Measurements from ENCODE around the gene MSI2. TPM values are rescaled to one million over a fixed set of nuclear protein-coding genes. Genes with fewer than 3 reads are reported as not detected.

Gene MSI2
- total and polyA plus RNA-seq, 9 of the 15 experiments (the other 6 are each of a cell fraction or from before 2014, with no cell fraction given), result 4.6 to 61.8 (median 42.4) TPM

DNA sequence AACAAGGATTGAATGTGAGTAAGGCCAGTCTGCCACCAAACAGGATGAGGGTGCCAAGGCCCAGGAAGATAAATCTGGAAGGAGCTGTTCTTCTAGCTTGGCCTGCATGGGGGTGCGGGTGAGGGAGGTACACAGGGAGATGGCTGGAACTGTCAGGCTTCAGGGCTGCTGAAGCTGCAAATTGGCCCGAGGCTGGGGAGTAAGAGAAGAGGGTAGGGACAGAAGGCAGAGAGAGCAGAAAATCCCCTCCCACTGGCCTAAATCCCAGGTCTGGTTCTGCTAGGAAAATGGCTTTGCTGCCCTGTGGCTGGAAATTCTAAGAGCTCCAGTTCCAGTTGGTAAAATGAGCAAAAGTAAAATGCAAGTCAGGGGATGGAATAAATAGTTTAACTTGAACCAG lies 400.9 kb downstream of the MSI2 start:
- H3K9me3 ChIP-seq (replicated peaks; ENCODE audit: control insufficient read depth, insufficient read depth, low read depth, low read length), result no peaks in the 10 kb centered on the region
- H3K4me3 ChIP-seq, result no peak overlapping the region
- H3K27ac ChIP-seq (ENCODE audit: extremely low read depth, low read depth, low read length), result no peak overlapping the region
- ChIA-PET POLR2A (no interaction called here), CTCF (ENCODE audit: low intra/inter-chr PET ratio) (no interaction called here)
- H4K20me1 ChIP-seq (replicated peaks; ENCODE audit: control insufficient read depth, insufficient read depth, low read length), result no peaks in the 10 kb centered on the region
- H3K9ac ChIP-seq (ENCODE audit: insufficient read depth in 1 of 2, low read depth in 2 of 2, low read length in 2 of 2), result no peak overlapping the region
- no peaks in the 10 kb centered on the region; the same call in 2 of the 3 replicates for H3K36me3 ChIP-seq (ENCODE audit: control insufficient read depth, insufficient read depth, low read length)
- no TSS peak for BruUV-seq (replicated peaks)
- H3K9me1 ChIP-seq (ENCODE audit: control insufficient read depth, insufficient read depth, low read length), result no peaks in the 10 kb centered on the region
- no peak for FAIRE-seq
- H3K4me1 ChIP-seq (replicated peaks in 1 of 2; ENCODE audit: control insufficient read depth in 2 of 2, insufficient read depth in 2 of 2, low read length in 2 of 2), result no peaks in the 10 kb centered on the region; a peak in 1 of 5 replicates
- no peak overlapping the region for H2AFZ ChIP-seq (ENCODE audit: low read depth, low read length)
- DNase-seq (ENCODE audit: extremely low read depth in 1 of 4, low spot score in 3 of 4), result no peak
- no peak for ATAC-seq
- in situ Hi-C loops (cut with MboI), result no loop called here
- no peaks in the 10 kb centered on the region for H3K79me2 ChIP-seq (ENCODE audit: control insufficient read depth, insufficient read depth, low read length)
- 68% methylated on average over 2 of the region's 2 CpGs for WGBS (ENCODE audit: insufficient coverage, low coverage, missing lambda C conversion rate)
- intact Hi-C loops (cut with micrococcal nuclease), result no loop called here
- H3K4me2 ChIP-seq (ENCODE audit: insufficient read depth, low read length), result no peak overlapping the region
- H3K27me3 ChIP-seq (ENCODE audit: control insufficient read depth in 2 of 2, insufficient read depth in 2 of 2, low read length in 2 of 2), result no peaks in the 10 kb centered on the region
- TF ChIP-seq U2AF1 (optimal IDR thresholded peaks at IDR 0.05; ENCODE audit: low read depth, low read length), result no peak
- no peak for TF ChIP-seq BRD4 (IDR thresholded peaks at IDR 0.05)
- TF ChIP-seq ZKSCAN3 (CRISPR knock-in tag; IDR thresholded peaks at IDR 0.05), result no peak
- no peak for TF ChIP-seq FOXM1 (IDR thresholded peaks at IDR 0.05; ENCODE audit: low read depth)
- no peak for TF ChIP-seq FOXM1 (CRISPR knock-in tag; IDR thresholded peaks at IDR 0.05; ENCODE audit: low read depth)
- TF ChIP-seq ZNF3 (CRISPR knock-in tag; IDR thresholded peaks at IDR 0.05), result no peak
- TF ChIP-seq, protein P1, sequence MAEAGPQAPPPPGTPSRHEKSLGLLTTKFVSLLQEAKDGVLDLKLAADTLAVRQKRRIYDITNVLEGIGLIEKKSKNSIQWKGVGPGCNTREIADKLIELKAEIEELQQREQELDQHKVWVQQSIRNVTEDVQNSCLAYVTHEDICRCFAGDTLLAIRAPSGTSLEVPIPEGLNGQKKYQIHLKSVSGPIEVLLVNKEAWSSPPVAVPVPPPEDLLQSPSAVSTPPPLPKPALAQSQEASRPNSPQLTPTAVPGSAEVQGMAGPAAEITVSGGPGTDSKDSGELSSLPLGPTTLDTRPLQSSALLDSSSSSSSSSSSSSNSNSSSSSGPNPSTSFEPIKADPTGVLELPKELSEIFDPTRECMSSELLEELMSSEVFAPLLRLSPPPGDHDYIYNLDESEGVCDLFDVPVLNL (CRISPR knock-in tag; IDR thresholded peaks at IDR 0.05; ENCODE audit: low read depth), result no peak
- TF ChIP-seq HCFC1 (IDR thresholded peaks at IDR 0.05; ENCODE audit: low read depth, low read length), result no peak
- TF ChIP-seq TBL1XR1 (IDR thresholded peaks at IDR 0.05; ENCODE audit: low read length in 2 of 2), result no peak
- no peak for TF ChIP-seq ZNF212 (CRISPR knock-in tag; IDR thresholded peaks at IDR 0.05)
- TF ChIP-seq ZNF253 (CRISPR knock-in tag; conservative IDR thresholded peaks at IDR 0.05), result no peak
- no peak for TF ChIP-seq SAFB2 (IDR thresholded peaks at IDR 0.05; ENCODE audit: borderline replicate concordance, low read depth, low read length, severe bottlenecking)
- TF ChIP-seq, protein P2, sequence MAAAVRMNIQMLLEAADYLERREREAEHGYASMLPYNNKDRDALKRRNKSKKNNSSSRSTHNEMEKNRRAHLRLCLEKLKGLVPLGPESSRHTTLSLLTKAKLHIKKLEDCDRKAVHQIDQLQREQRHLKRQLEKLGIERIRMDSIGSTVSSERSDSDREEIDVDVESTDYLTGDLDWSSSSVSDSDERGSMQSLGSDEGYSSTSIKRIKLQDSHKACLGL (CRISPR knock-in tag; IDR thresholded peaks at IDR 0.05; ENCODE audit: borderline replicate concordance, poor library complexity, severe bottlenecking), result no peak
- no peak for TF ChIP-seq MCM5 (IDR thresholded peaks at IDR 0.05; ENCODE audit: low read depth)
- TF ChIP-seq NR2C1 (IDR thresholded peaks at IDR 0.05), result no peak
- no peak for TF ChIP-seq NR2C1 (tag; IDR thresholded peaks at IDR 0.05)
- TF ChIP-seq, protein P3, sequence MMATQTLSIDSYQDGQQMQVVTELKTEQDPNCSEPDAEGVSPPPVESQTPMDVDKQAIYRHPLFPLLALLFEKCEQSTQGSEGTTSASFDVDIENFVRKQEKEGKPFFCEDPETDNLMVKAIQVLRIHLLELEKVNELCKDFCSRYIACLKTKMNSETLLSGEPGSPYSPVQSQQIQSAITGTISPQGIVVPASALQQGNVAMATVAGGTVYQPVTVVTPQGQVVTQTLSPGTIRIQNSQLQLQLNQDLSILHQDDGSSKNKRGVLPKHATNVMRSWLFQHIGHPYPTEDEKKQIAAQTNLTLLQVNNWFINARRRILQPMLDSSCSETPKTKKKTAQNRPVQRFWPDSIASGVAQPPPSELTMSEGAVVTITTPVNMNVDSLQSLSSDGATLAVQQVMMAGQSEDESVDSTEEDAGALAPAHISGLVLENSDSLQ (IDR thresholded peaks at IDR 0.05), result no peak
- TF ChIP-seq, protein P4, sequence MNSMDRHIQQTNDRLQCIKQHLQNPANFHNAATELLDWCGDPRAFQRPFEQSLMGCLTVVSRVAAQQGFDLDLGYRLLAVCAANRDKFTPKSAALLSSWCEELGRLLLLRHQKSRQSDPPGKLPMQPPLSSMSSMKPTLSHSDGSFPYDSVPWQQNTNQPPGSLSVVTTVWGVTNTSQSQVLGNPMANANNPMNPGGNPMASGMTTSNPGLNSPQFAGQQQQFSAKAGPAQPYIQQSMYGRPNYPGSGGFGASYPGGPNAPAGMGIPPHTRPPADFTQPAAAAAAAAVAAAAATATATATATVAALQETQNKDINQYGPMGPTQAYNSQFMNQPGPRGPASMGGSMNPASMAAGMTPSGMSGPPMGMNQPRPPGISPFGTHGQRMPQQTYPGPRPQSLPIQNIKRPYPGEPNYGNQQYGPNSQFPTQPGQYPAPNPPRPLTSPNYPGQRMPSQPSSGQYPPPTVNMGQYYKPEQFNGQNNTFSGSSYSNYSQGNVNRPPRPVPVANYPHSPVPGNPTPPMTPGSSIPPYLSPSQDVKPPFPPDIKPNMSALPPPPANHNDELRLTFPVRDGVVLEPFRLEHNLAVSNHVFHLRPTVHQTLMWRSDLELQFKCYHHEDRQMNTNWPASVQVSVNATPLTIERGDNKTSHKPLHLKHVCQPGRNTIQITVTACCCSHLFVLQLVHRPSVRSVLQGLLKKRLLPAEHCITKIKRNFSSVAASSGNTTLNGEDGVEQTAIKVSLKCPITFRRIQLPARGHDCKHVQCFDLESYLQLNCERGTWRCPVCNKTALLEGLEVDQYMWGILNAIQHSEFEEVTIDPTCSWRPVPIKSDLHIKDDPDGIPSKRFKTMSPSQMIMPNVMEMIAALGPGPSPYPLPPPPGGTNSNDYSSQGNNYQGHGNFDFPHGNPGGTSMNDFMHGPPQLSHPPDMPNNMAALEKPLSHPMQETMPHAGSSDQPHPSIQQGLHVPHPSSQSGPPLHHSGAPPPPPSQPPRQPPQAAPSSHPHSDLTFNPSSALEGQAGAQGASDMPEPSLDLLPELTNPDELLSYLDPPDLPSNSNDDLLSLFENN (IDR thresholded peaks at IDR 0.05; ENCODE audit: low read depth in 2 of 2, low read length in 2 of 2), result no peak
- TF ChIP-seq ZNF561 (CRISPR knock-in tag; conservative IDR thresholded peaks at IDR 0.05), result no peak

Measured in K562 (cell line).